ENCODE data around the gene F2R. TPM values are rescaled to one million over a fixed set of nuclear protein-coding genes. Genes with fewer than 3 reads are reported as not detected.

The F2R gene
- total and polyA plus RNA-seq, 2 of the 8 experiments (the other 6 are each of a cell fraction or from before 2014, with no cell fraction given), result 23.8 to 29.1 TPM

GRCh38 chr5:76669245-76669644 is 46.7 kb upstream of the F2R start:
- Histone ChIP-seq H3K27ac (ENCODE audit: low read depth, low read length) (no peak overlapping the region), H2BK5ac (ENCODE audit: low read depth, low read length) (no peak overlapping the region), H3K4me2 (ENCODE audit: insufficient read depth in 1 of 2, low read depth in 2 of 2, low read length in 2 of 2) (no peak overlapping the region), H3K23ac (ENCODE audit: insufficient read length) (no peak overlapping the region), H3K79me2 (ENCODE audit: control insufficient read depth in 1 of 2, insufficient read depth in 2 of 2, low read length in 2 of 2) (no peaks in the 10 kb centered on the region), H3K9ac (replicated peaks in 1 of 4; ENCODE audit: extremely low read depth in 1 of 4, low read depth in 3 of 4, low read length in 3 of 4) (no peak overlapping the region), H3K14ac (ENCODE audit: insufficient read length) (no peak overlapping the region), H2BK20ac (ENCODE audit: low read length) (no peak overlapping the region), H3K18ac (ENCODE audit: extremely low read depth, low read length) (no peak overlapping the region), H2AK5ac (ENCODE audit: low read depth, low read length) (no peak overlapping the region), H3K23me2 (ENCODE audit: low read depth, low read length) (no peaks in the 10 kb centered on the region), H4K5ac (ENCODE audit: insufficient read length, low read depth, low read length) (no peak overlapping the region), H4K20me1 (replicated peaks in 1 of 2; ENCODE audit: control insufficient read depth in 1 of 2, insufficient read depth in 2 of 2, low read length in 2 of 2) (peaks cover 0 to 5% of the 10 kb centered on the region in 2 experiments), H3K9me3 (ENCODE audit: insufficient read depth in 2 of 2, low read depth in 1 of 2, low read length in 1 of 2) (no peaks in the 10 kb centered on the region), H4K91ac (replicated peaks; ENCODE audit: insufficient read length, low read length) (no peak overlapping the region), H3K4me1 (replicated peaks in 1 of 4; ENCODE audit: control insufficient read depth in 3 of 4, insufficient read depth in 4 of 4, low read length in 3 of 4) (no peaks in the 10 kb centered on the region), H2BK12ac (ENCODE audit: low read depth, low read length) (no peak overlapping the region), H3K4me3 (ENCODE audit: extremely low read depth in 1 of 4, insufficient read depth in 2 of 4, low read depth in 3 of 4, low read length in 4 of 4) (no peak overlapping the region), H3K4ac (replicated peaks; ENCODE audit: insufficient read length, low read depth, low read length) (no peak overlapping the region), H3K36me3 (ENCODE audit: control insufficient read depth in 2 of 4, insufficient read depth in 4 of 4, low read length in 3 of 4) (peaks cover 0 to 6% (median 0%) of the 10 kb centered on the region in 4 experiments; a peak in 1 of 8 replicates), H2BK120ac (replicated peaks; ENCODE audit: low read depth, low read length) (no peak overlapping the region), H3K27me3 (replicated peaks in 1 of 4; ENCODE audit: control insufficient read depth in 3 of 4, extremely low read depth in 1 of 4, insufficient read depth in 3 of 4, low read length in 3 of 4) (no peaks in the 10 kb centered on the region), H3K79me1 (ENCODE audit: low read depth, low read length) (no peaks in the 10 kb centered on the region), H3K56ac (replicated peaks; ENCODE audit: insufficient read length, low read depth, low read length) (no peak overlapping the region), H2AFZ (ENCODE audit: low read length) (no peak overlapping the region), H4K8ac (ENCODE audit: extremely low read depth, insufficient read depth, low read length) (no peak overlapping the region), H2BK15ac (ENCODE audit: low read length) (no peak overlapping the region)
- 98% methylated on average over 5 of the region's 5 CpGs; no CpG with 5 or more reads in 1 of the 2 experiments for WGBS, 2 experiments (ENCODE audit: extremely low coverage in 1 of 2, insufficient coverage in 1 of 2, insufficient read length in 1 of 2, insufficient replicate concordance in 2 of 2, low coverage in 1 of 2, low lambda C conversion rate in 2 of 2, missing lambda C conversion rate in 1 of 2)
- DNase-seq (ENCODE audit: low read depth in 1 of 2, low spot score in 2 of 2) (no peak), FAIRE-seq (no peak)
- POLR2A ChIA-PET (ENCODE audit: partially characterized antibody), result no interaction called here
- TF ChIP-seq ZNF274 (IDR thresholded peaks at IDR 0.05; ENCODE audit: borderline replicate concordance, extremely low read depth, low read length), result no peak
- no peak for TF ChIP-seq NANOG (IDR thresholded peaks at IDR 0.05; ENCODE audit: insufficient read depth, low read depth, low read length, poor library complexity, severe bottlenecking)
- CTCF ChIA-PET (ENCODE audit: partially characterized antibody), result interaction anchor here (0.7 to 1.9 kb wide), 4 partner anchors 29 to 258 kb away, joined by 3 to 8 read pairs (median 3); no protein-coding TSS in a partner anchor

All from H1 (cell line).